ENCODE measurements around the gene WDR18.
A peak's percentile ranks its signal among the peaks of the same experiment; 100 is the strongest.
"Not testable (repeated sequence)": the region's sequence is repeated elsewhere in the genome, so short reads cannot be mapped to it uniquely, and the experiment has no call there.

WDR18 gene

DNA sequence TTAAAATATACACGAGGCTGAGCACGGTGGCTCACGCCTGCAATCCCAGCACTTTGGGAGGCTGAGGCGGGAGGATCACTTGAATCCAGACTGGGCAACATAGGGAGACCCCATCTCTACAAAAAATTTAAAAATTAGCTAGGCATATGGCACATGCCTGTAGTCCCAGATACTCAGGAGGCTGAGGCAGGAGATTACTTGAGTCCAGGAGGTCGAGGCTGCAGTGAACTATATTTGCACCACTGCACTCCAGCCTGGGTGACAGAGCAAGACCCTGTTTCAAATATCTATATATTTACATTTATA is 39.7 kb downstream of the WDR18 start:
- DNase-seq: not testable (repeated sequence)

GRCh38 chr19:1025080-1025479 is 40.9 kb downstream of the WDR18 start:
- not testable (repeated sequence) for DNase-seq

GRCh38 chr19:1025960-1026782 is 42.0 kb downstream of the WDR18 start, which contains the start of gene CNN2:
CNN2 (plus strand) TSS chr19:1026608; CDS start chr19:1026662, 54 bp downstream.
- peak; percentile 30 to 67 (median 44) for DNase-seq

- DNase-seq: peak in 4 of 6 experiments; percentile 28 to 70 (median 33)
These were observed 42.9 kb downstream of the WDR18 start for GRCh38 chr19:1026783-1027649.

GRCh38 chr19:1027650-1028061 is 43.5 kb downstream of the WDR18 start:
- peak in 3 of 6 experiments; percentile 27 to 75 (median 58) for DNase-seq

- DNase-seq: peak; percentile 41 to 75 (median 62)
These were observed 44.1 kb downstream of the WDR18 start for GRCh38 chr19:1028062-1028926.

- DNase-seq: peak in 1 of 6 experiments; percentile 11
These were observed 48.2 kb downstream of the WDR18 start for GRCh38 chr19:1032264-1032867.

DNA sequence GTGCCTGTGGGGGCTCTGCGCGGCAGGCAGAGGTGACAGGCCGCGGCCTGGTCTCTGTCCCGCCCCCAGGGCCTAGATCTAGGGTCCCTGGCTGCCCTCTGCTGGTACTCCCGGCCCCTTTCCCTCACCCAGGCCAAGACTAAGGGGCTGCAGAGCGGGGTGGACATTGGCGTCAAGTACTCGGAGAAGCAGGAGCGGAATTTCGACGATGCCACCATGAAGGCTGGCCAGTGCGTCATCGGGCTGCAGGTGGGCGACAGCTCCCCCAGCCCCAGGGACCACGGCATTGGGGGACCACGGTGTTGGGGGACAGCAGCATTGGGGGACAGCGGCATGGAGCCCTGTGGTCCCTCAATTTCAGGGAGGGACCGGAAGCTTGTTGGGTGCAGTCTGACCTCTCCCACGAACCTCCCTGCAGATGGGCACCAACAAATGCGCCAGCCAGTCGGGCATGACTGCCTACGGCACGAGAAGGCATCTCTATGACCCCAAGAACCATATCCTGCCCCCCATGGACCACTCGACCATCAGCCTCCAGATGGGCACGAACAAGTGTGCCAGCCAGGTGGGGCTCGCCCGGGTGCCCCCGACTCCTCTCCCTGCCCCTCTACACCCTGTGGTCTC is 52.0 kb downstream of the WDR18 start:
- DNase-seq: peak in 2 of 6 experiments; percentile 20 to 33

GRCh38 chr19:1037621-1038064 is 53.5 kb downstream of the WDR18 start:
- DNase-seq: peak in 4 of 6 experiments; percentile 32 to 52 (median 48)

- DNase-seq: peak in 4 of 6 experiments; percentile 28 to 54 (median 42)
These were observed 55.0 kb downstream of the WDR18 start for GRCh38 chr19:1038978-1039645.

GRCh38 chr19:1039646-1040475 is 55.7 kb downstream of the WDR18 start, which contains the start of gene ABCA7:
ABCA7 (plus strand) TSS chr19:1040107; CDS start chr19:1041362, 1,255 bp downstream.
- DNase-seq: peak; percentile 96 to 99 (median 97)

GRCh38 chr19:1040476-1041271 is 56.5 kb downstream of the WDR18 start:
- DNase-seq: peak; percentile 80 to 90 (median 86)

- DNase-seq: no peak
These were observed 57.2 kb downstream of the WDR18 start for GRCh38 chr19:1041272-1041834.

GRCh38 chr19:1041835-1042685 is 57.9 kb downstream of the WDR18 start:
- DNase-seq: no peak

DNA sequence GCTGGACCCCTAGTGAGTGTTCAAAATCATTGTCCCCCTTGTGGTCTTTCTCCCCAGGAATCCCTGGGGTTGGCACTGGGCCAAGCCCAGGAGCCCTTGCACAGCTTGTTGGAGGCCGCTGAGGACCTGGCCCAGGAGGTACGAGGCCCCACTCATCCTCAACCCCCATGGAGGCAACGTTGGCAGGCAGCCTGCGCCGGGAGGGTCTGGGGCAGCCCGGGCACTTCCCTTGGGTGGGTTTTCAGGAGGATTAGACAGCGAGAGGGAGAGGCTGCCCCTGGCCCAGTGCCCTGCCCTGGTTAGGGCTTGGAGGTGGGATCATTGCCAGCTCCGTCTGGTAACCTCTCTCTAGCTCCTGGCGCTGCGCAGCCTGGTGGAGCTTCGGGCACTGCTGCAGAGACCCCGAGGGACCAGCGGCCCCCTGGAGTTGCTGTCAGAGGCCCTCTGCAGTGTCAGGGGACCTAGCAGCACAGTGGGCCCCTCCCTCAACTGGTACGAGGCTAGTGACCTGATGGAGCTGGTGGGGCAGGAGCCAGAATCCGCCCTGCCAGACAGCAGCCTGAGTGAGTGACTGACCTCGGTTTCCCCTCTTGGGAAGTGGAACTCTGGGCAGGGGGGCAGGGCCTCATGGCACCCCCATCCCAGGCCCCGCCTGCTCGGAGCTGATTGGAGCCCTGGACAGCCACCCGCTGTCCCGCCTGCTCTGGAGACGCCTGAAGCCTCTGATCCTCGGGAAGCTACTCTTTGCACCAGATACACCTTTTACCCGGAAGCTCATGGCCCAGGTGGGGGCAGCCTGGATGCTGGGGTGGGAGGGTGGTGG is 58.8 kb downstream of the WDR18 start:
- DNase-seq: no peak
